Measurements from ENCODE around the gene SELENOT.

The SELENOT gene

DNA sequence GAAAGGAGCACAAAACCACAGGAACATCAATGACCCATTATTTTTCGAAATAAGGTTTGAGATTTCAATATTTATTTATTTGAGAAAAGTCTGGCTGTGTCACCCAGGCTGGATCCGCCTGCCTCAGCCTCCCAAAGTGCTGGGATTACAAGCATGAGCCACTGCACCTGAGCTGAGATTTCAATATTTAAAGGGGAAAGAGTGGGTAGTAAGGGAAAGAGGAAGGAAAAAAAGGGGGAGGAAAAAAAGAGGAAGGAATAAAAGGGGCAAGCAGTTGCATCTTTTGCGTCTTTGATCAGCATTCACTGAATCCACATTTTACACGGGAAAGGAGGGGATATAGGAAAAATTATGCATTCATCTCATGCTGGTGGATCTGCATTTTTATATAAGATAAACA, 53.2 kb downstream of the SELENOT start:
- Histone ChIP-seq H3K4me3 (ENCODE audit: insufficient read depth, low read depth, low read length, poor library complexity, severe bottlenecking) (no peak overlapping the region), H3K27ac (ENCODE audit: insufficient read depth, low read length, poor library complexity, severe bottlenecking) (no peak overlapping the region), H3K36me3 (ENCODE audit: control insufficient read depth, insufficient read depth, low read length) (no peaks in the 10 kb centered on the region), H3K9me3 (ENCODE audit: control insufficient read depth, low read length) (no peaks in the 10 kb centered on the region), H3K27me3 (replicated peaks; ENCODE audit: control insufficient read depth, insufficient read depth, low read length, poor library complexity, severe bottlenecking) (no peaks in the 10 kb centered on the region), H3K4me1 (ENCODE audit: control insufficient read depth, insufficient read depth, low read length, poor library complexity, severe bottlenecking) (no peaks in the 10 kb centered on the region)
- DNase-seq: no peak

DNA sequence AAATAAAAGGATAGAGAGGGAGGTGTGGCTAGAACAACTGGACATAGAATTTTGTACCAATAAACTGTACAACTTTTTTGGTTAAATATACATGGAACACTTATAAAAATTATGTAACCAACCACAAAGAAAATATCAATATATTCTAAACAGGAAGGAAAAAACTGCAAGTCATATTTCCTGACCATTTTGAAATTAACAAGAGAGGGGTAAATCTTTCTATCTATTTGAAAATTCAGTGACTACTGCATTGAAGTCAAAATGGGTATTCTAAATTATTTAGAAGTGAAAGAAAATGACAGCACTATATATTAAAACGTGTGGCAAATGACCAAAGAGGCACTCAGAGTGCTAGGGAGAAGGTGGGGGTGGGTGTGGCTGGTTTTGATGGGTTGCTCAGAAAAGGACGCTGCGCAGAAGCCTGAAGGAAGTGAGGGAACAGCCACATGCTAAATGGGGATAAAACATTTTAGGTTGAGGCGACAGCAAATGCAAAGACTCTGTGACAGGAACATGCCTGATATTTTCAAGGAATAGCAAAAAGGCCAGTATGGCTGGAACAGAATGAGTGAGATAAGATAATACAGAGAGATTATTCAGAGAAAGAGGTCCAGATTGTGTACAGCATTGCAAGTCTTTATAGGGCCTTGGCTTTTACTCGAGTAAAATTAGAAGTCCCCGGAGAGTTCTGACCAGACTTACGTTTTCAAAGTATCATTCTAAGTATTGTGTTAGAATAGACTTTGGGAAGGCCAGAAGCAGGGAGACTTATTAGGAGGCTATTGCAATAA, 59.5 kb downstream of the SELENOT start:
- Histone ChIP-seq H3K4me1 (ENCODE audit: control insufficient read depth, insufficient read depth, low read length, poor library complexity, severe bottlenecking) (no peaks in the 10 kb centered on the region), H3K9me3 (ENCODE audit: control insufficient read depth, low read length) (no peaks in the 10 kb centered on the region), H3K27me3 (replicated peaks; ENCODE audit: control insufficient read depth, insufficient read depth, low read length, poor library complexity, severe bottlenecking) (no peaks in the 10 kb centered on the region), H3K27ac (ENCODE audit: insufficient read depth, low read length, poor library complexity, severe bottlenecking) (no peak overlapping the region), H3K4me3 (ENCODE audit: insufficient read depth, low read depth, low read length, poor library complexity, severe bottlenecking) (no peak overlapping the region), H3K36me3 (ENCODE audit: control insufficient read depth, insufficient read depth, low read length) (no peaks in the 10 kb centered on the region)
- DNase-seq: no peak

DNA sequence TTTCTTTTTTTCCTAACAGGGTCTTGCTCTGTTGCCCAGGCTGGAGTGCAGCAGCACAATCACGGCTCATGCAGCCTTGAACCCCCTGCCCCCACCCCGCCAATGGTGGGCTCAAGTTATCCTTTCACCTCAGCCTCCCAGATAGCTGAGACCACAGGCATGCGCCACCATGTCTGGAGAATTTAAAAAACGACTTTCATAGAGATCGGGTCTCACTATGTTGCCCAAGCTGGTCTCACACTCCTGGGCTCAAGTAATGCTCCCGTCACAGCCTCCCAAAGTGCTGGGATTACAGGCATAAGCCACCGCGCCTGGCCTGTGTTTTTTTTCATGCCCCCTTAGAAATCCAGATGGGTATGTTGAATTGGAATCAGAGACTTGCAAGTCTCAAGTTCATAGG, 60.3 kb downstream of the SELENOT start:
- no peaks in the 10 kb centered on the region for H3K9me3 ChIP-seq (ENCODE audit: control insufficient read depth, low read length)
- H3K4me1 ChIP-seq (ENCODE audit: control insufficient read depth, insufficient read depth, low read length, poor library complexity, severe bottlenecking): no peaks in the 10 kb centered on the region
- H3K27ac ChIP-seq (ENCODE audit: insufficient read depth, low read length, poor library complexity, severe bottlenecking): no peak overlapping the region
- H3K4me3 ChIP-seq (ENCODE audit: insufficient read depth, low read depth, low read length, poor library complexity, severe bottlenecking): no peak overlapping the region
- no peak for DNase-seq
- H3K36me3 ChIP-seq (ENCODE audit: control insufficient read depth, insufficient read depth, low read length): no peaks in the 10 kb centered on the region
- H3K27me3 ChIP-seq (replicated peaks; ENCODE audit: control insufficient read depth, insufficient read depth, low read length, poor library complexity, severe bottlenecking): no peaks in the 10 kb centered on the region

DNA sequence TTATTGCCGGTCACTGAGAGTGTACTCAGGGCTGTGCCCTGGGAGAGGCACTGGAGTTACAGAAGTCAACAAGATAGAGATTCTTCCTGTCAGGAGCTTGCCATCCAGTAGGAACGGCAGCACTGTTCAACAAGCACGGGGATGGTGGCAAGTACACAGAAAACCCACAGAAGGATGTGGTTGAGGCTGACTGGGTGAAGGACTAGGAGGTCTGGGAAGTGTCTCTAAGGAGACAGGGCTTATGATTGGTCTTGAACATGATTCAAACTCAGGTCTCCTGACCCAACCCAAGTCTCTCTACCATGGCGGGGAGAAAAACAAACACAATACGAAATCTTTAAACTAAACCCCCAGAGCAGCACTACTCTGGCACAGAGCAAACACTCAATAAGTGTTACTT, 63.0 kb downstream of the SELENOT start:
- Histone ChIP-seq H3K4me1 (ENCODE audit: control insufficient read depth, insufficient read depth, low read length, poor library complexity, severe bottlenecking) (no peaks in the 10 kb centered on the region), H3K27ac (ENCODE audit: insufficient read depth, low read length, poor library complexity, severe bottlenecking) (no peak overlapping the region), H3K9me3 (ENCODE audit: control insufficient read depth, low read length) (no peaks in the 10 kb centered on the region), H3K27me3 (replicated peaks; ENCODE audit: control insufficient read depth, insufficient read depth, low read length, poor library complexity, severe bottlenecking) (no peaks in the 10 kb centered on the region), H3K36me3 (ENCODE audit: control insufficient read depth, insufficient read depth, low read length) (no peaks in the 10 kb centered on the region), H3K4me3 (ENCODE audit: insufficient read depth, low read depth, low read length, poor library complexity, severe bottlenecking) (no peak overlapping the region)
- no peak for DNase-seq

DNA sequence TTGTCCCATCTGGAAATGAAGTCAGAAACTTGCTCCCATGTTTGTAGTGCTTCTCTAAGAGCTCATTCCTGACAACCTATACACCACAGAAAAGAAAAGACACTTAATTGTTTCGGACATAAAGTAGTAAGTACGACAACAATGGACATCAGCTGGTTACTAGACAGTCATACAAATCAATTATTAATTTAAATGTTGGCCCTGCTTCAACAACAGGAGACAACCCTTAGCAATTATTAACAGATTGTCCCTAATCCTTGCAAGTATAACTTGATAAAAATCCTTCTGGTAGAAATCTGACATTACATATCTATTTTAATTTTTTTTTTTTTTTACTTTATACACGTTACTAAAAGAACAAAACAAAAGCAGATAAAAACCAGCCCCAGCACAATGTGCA, 70.8 kb downstream of the SELENOT start:
- no peaks in the 10 kb centered on the region for H3K27me3 ChIP-seq (replicated peaks; ENCODE audit: control insufficient read depth, insufficient read depth, low read length, poor library complexity, severe bottlenecking)
- no peak overlapping the region for H3K27ac ChIP-seq (ENCODE audit: insufficient read depth, low read length, poor library complexity, severe bottlenecking)
- no peak for DNase-seq
- H3K4me3 ChIP-seq (ENCODE audit: insufficient read depth, low read depth, low read length, poor library complexity, severe bottlenecking): no peak overlapping the region
- H3K36me3 ChIP-seq (ENCODE audit: control insufficient read depth, insufficient read depth, low read length): no peaks in the 10 kb centered on the region
- H3K9me3 ChIP-seq (ENCODE audit: control insufficient read depth, low read length): no peaks in the 10 kb centered on the region
- H3K4me1 ChIP-seq (ENCODE audit: control insufficient read depth, insufficient read depth, low read length, poor library complexity, severe bottlenecking): no peaks in the 10 kb centered on the region

DNA sequence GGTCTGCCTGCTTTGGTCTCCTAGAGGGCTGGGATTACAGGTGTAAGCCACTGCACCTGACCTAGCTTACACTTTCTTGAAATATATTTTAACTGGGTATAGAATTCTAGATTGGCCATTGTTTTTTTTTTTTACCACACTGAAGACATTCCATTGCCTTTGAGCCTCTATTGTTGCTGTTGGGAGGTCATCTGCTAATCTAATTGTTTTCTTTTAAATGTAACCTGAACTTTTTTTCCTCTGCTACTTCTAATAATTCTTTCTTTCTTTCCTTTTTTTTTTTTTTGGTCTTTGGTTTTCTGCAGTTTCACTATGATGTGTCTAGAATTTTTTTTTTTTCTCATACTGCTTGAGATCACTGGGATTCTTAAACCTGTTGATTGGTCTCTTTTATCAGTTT, 72.5 kb downstream of the SELENOT start:
- DNase-seq: no peak
- Histone ChIP-seq H3K4me3 (ENCODE audit: insufficient read depth, low read depth, low read length, poor library complexity, severe bottlenecking) (no peak overlapping the region), H3K4me1 (ENCODE audit: control insufficient read depth, insufficient read depth, low read length, poor library complexity, severe bottlenecking) (no peaks in the 10 kb centered on the region), H3K36me3 (ENCODE audit: control insufficient read depth, insufficient read depth, low read length) (no peaks in the 10 kb centered on the region), H3K9me3 (ENCODE audit: control insufficient read depth, low read length) (no peaks in the 10 kb centered on the region), H3K27me3 (replicated peaks; ENCODE audit: control insufficient read depth, insufficient read depth, low read length, poor library complexity, severe bottlenecking) (no peaks in the 10 kb centered on the region), H3K27ac (ENCODE audit: insufficient read depth, low read length, poor library complexity, severe bottlenecking) (no peak overlapping the region)

Measured in effector memory CD4-positive, alpha-beta T cell (primary cell).